Tibial nerve (tissue), 4 donors: ENCODE results near the gene MAJIN. TPM values are rescaled to one million over a fixed set of nuclear protein-coding genes. Genes with fewer than 3 reads are reported as not detected.
A peak's percentile ranks its signal among the peaks of the same experiment; 100 is the strongest.

Experiments
- DNase-seq, 2 donors: peaks; one replicate each; pipeline ENCODE4 v3.0.0-alpha.2; 2019; ENCODE audit warnings: low spot score in 2 of 2
- H3K27ac ChIP-seq, 4 donors: fragments of 200-600 bp; sonication (generic) in 3 of 4; one replicate each; pipeline ENCODE4 v1.5.1; 2017 to 2019; ENCODE audit warnings: mild to moderate bottlenecking in 1 of 4
- H3K27me3 ChIP-seq, 2 donors: fragments of 200-600 bp; sonication (generic) in 1 of 2; one replicate each; pipeline versions ENCODE4 v1.5.1 to v1.6.0; 2017 to 2019
- H3K36me3 ChIP-seq, 3 donors: fragments of 200-600 bp; sonication (generic); one replicate each; pipeline ENCODE4 v1.5.1; 2018 to 2019
- H3K4me1 ChIP-seq, 4 donors: fragments of 200-600 bp; sonication (generic) in 3 of 4; one replicate each; pipeline ENCODE4 v1.5.1; 2017 to 2019
- H3K4me3 ChIP-seq, 4 donors: fragments of 200-600 bp; sonication (generic) in 3 of 4; one replicate each; pipeline ENCODE4 v1.5.1; 2017 to 2019; ENCODE audit warnings: mild to moderate bottlenecking in 1 of 4, moderate library complexity in 1 of 4
- H3K9me3 ChIP-seq, 4 donors: fragments of 200-600 bp; sonication (generic) in 3 of 4; one replicate each; pipeline ENCODE4 v1.5.1; 2017 to 2019
- EP300 ChIP-seq, 2 donors: sonication (generic); formaldehyde crosslinking; IDR thresholded peaks; one replicate each; pipeline ENCODE4 v1.6.1; 2017; ENCODE audit warnings: antibody characterized with exemption in 2 of 2, mild to moderate bottlenecking in 1 of 2
- POLR2A ChIP-seq, 2 donors: fragments of 450-650 bp; IDR thresholded peaks; one replicate each; pipeline ENCODE4 v1.6.1; 2017; ENCODE audit warnings: antibody characterized with exemption in 2 of 2, mild to moderate bottlenecking in 2 of 2, moderate library complexity in 2 of 2
- WGBS, 2 donors: methylation state at CpG; one replicate each; pipeline ENCODE4 v1.1.5; 2018; 5-methylcytosine and 5-hydroxymethylcytosine counted together
- total RNA-seq, 4 donors: library from RNA; depleted of rRNA; stranded (reverse); fragments of >200 nt; gene quantifications; one replicate each; pipeline ENCODE4 v1.1.0, GENCODE V29; 2016
- TF ChIP-seq, protein P1 (sequence below), 5 experiments: fragments of 200-600 bp in 3 of 5; fragments of 450-650 bp in 2 of 5; sonication (generic) in 3 of 5; IDR thresholded peaks; one replicate each; pipeline ENCODE4 v1.5.1; 2016 to 2019; ENCODE audit warnings: antibody characterized with exemption in 5 of 5, mild to moderate bottlenecking in 3 of 5, moderate library complexity in 2 of 5

MAJIN gene
- total RNA-seq, 4 donors from 2014 or later: not detected

DNA sequence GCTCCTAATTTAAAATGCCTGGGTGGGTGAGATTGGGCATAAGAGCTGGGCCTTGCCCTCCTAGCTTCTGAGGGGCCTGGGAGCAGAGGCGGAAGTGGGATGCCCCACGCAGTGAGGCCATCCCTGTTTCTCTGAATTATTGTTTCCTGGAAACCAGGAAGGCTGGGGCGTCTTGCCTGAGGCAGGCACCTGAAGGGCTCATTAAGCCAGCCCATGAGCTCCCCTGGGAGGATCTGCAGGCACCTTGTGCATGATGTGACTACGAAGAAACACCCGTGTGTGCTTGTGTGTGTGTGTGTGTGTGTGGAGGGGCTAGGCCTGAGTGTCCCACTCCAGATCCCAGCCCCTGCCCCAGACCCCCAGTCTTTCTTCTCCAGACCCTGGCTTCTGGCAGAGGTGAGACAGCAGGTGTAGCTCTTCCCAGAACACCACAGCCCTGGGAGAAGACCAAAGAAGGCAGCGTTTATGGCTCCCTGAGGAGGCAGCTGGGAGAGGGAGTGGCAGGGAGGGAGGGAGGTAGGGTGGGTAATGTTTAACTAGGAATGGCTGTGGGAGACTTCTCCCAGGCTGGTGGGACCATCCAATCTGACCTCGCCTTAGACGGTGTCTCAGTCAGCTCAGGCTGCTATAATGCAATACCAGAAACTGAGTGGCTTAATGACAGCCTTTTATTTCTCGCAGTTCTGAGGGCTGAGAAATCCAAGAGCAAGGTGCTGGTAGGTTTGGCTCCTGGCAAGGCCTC, 27.0 kb upstream of the MAJIN start:
- 62 to 77% methylated on average over 9 of the region's 9 CpGs for WGBS, 2 donors

DNA sequence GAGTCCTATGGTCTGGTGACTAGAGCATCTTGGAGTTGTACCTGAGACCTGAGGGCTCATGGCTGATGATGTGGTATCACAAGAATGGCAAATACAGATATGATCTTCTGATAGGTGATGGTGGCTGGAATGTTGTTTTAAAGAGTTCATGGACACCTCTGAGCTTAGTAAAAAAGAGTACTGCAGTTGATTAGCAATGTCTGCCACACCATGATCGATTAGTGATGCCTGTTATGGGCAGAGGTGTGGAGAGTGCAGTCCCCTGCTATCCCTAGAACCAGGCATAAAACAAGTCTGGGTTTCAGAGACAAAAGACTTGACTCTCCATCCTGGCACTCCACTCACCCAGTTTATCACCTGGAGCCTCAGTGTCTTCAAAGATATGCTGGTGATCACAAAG, 26.2 kb upstream of the MAJIN start:
- no peaks in the 10 kb centered on the region for H3K27me3 ChIP-seq
- peak overlapping the region in 1 of 4 donors; percentile 54 for H3K27ac ChIP-seq
- 93 to 100% methylated on average over 1 of the region's 1 CpG for WGBS, 2 donors
- no peak for TF ChIP-seq EP300 (IDR thresholded peaks at IDR 0.05)
- TF ChIP-seq POLR2A (IDR thresholded peaks at IDR 0.05): no peak
- TF ChIP-seq, protein P1, sequence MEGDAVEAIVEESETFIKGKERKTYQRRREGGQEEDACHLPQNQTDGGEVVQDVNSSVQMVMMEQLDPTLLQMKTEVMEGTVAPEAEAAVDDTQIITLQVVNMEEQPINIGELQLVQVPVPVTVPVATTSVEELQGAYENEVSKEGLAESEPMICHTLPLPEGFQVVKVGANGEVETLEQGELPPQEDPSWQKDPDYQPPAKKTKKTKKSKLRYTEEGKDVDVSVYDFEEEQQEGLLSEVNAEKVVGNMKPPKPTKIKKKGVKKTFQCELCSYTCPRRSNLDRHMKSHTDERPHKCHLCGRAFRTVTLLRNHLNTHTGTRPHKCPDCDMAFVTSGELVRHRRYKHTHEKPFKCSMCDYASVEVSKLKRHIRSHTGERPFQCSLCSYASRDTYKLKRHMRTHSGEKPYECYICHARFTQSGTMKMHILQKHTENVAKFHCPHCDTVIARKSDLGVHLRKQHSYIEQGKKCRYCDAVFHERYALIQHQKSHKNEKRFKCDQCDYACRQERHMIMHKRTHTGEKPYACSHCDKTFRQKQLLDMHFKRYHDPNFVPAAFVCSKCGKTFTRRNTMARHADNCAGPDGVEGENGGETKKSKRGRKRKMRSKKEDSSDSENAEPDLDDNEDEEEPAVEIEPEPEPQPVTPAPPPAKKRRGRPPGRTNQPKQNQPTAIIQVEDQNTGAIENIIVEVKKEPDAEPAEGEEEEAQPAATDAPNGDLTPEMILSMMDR (IDR thresholded peaks at IDR 0.05): no peak
- no peak for DNase-seq
- H3K4me1 ChIP-seq: peaks cover 0 to 15% (median 4%) of the 10 kb centered on the region in 4 donors
- no peaks in the 10 kb centered on the region for H3K36me3 ChIP-seq
- no peak overlapping the region for H3K4me3 ChIP-seq
- no peaks in the 10 kb centered on the region for H3K9me3 ChIP-seq

More for the DNA sequence above, 27.0 kb upstream of the MAJIN start:
- TF ChIP-seq, protein P1 (IDR thresholded peaks at IDR 0.05): no peak
- no peak for TF ChIP-seq EP300 (IDR thresholded peaks at IDR 0.05)
- no peak for TF ChIP-seq POLR2A (IDR thresholded peaks at IDR 0.05)
- peak overlapping the region in 1 of 4 donors; percentile 54 for H3K27ac ChIP-seq
- H3K9me3 ChIP-seq: no peaks in the 10 kb centered on the region
- H3K4me3 ChIP-seq: no peak overlapping the region
- H3K4me1 ChIP-seq: peaks cover 0 to 15% (median 4%) of the 10 kb centered on the region in 4 donors
- H3K27me3 ChIP-seq: no peaks in the 10 kb centered on the region
- DNase-seq: no peak
- no peaks in the 10 kb centered on the region for H3K36me3 ChIP-seq

DNA sequence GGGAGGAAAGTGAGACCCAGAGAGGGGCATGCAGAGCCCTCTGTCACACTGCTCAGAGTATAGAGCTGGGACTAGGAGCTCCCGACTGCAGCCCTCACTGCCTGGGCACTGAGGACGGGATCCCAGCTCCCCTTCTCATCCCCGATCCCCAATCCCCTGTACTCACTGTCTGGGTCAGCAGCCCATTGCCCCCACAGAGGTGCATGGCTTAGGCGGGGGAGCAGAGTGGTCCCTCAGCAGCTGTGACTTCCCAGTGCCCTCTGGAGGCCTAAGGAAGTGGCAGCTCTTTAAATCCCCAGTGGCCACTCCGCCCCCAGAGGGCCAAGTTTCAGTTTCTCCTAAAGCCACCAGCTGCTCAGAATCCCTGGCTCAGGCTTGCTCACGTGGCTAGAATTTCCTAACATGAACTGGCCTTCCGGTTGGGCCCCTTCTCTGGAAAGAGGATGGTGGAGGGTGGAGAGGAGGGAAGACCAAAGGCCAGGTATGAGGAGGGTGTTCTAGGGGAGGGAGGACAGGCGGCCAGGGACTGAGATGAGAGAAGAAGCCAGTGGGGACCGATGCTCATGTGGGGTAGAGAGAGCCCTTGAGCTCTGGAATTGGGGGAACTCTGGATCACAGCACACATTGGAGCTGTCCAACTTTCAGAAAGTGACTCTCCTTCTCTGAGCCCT, 24.9 kb upstream of the MAJIN start, which contains the start of gene BATF2:
BATF2 (minus strand) TSS at position 262 of the 671 bp plus-strand sequence; CDS start at position 205, 57 bp downstream.
- H3K9me3 ChIP-seq: no peaks in the 10 kb centered on the region
- WGBS, 2 donors: 25 to 30% methylated on average over 8 to 9 of the region's 9 CpGs
- TF ChIP-seq EP300 (IDR thresholded peaks at IDR 0.05) (peak in 1 of 2 donors; percentile 43), POLR2A (IDR thresholded peaks at IDR 0.05) (peak in 1 of 2 donors; percentile 37)
- TF ChIP-seq, protein P1 (IDR thresholded peaks at IDR 0.05): peak; percentile 22 to 57 (median 44)
- DNase-seq: peak; percentile 24 to 25
- H3K27me3 ChIP-seq: no peaks in the 10 kb centered on the region
- H3K27ac ChIP-seq: peak within 1 kb of the TSS in 3 of 4 donors; percentile 12 to 71 (median 57)
- peak within 1 kb of the TSS; percentile 15 to 48 (median 40) for H3K4me3 ChIP-seq
- peaks cover 0 to 15% (median 4%) of the 10 kb centered on the region in 4 donors for H3K4me1 ChIP-seq
- no peaks in the 10 kb centered on the region for H3K36me3 ChIP-seq

DNA sequence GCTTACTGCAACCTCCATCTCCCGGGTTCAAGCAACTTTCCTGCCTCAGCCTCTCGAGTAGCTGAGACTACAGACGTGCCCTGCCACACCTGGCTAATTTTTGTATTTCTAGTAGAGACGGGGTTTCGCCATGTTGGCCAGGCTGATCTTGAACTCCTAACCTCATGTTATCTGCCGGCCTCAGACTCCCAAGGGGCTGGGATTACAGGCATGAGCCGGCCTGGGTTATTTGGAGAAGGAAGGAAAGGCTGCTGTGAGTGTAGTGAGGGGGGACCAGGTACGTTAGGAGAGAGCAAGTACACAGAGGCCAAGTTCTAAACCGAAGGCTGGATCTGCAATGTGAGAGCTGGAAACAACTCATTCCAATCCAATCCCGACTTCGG, 24.4 kb upstream of the MAJIN start:
- Histone ChIP-seq H3K36me3 (no peaks in the 10 kb centered on the region), H3K9me3 (no peaks in the 10 kb centered on the region), H3K4me3 (peak overlapping the region; percentile 15 to 48 (median 40)), H3K27me3 (no peaks in the 10 kb centered on the region), H3K27ac (peak overlapping the region in 3 of 4 donors; percentile 12 to 71 (median 57)), H3K4me1 (peaks cover 0 to 15% (median 4%) of the 10 kb centered on the region in 4 donors)
- WGBS, 2 donors: 45 to 46% methylated on average over 11 of the region's 11 CpGs
- no peak for TF ChIP-seq POLR2A (IDR thresholded peaks at IDR 0.05)
- TF ChIP-seq, protein P1 (IDR thresholded peaks at IDR 0.05): no peak
- no peak for TF ChIP-seq EP300 (IDR thresholded peaks at IDR 0.05)
- DNase-seq: no peak

DNA sequence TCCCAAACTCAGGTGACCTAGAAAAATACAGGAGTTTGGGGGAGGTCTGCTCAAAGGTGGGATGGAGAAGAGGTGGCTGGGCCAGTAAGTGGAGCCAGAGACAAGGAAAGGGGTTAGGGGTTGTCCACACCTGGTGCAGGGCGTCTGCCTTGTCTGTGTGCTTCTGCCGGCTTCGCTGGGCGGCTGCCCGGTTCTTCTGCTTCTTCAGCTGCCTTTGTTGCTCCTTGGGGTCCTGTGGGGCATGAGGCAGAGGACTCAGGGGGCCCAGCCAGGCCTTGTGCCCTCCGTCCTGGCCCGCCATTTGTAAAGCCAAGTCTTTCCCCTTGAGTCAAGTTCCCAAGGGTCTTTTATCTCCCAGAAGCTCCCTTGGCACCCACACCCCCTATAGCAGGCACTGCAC, 22.4 kb upstream of the MAJIN start:
- 82 to 83% methylated on average over 7 of the region's 7 CpGs for WGBS, 2 donors
- no peak overlapping the region for H3K27ac ChIP-seq
- no peaks in the 10 kb centered on the region for H3K9me3 ChIP-seq

More for the DNA sequence above, 22.4 kb upstream of the MAJIN start:
- no peaks in the 10 kb centered on the region for H3K27me3 ChIP-seq
- DNase-seq: no peak
- H3K4me1 ChIP-seq: peaks cover 0 to 31% (median 18%) of the 10 kb centered on the region in 4 donors
- no peak overlapping the region for H3K4me3 ChIP-seq
- H3K36me3 ChIP-seq: no peaks in the 10 kb centered on the region
- TF ChIP-seq, protein P1 (IDR thresholded peaks at IDR 0.05): no peak
- TF ChIP-seq EP300 (IDR thresholded peaks at IDR 0.05) (no peak), POLR2A (IDR thresholded peaks at IDR 0.05) (no peak)
